Endothelial cell of umbilical vein (primary cell): ENCODE data around the gene ZFAND2B. TPM values are rescaled to one million over a fixed set of nuclear protein-coding genes. Genes with fewer than 3 reads are reported as not detected.

Experiments
- BruUV-seq: library from RNA; stranded (reverse); fragments of 400-500 nt; replicated peaks from 2 replicates; lab custom pipeline; 2021; lab: Mats Ljungman, UMichigan
- CTCF ChIA-PET: fragments of 300-600, 350-600 bp; sonication (Branson Sonifier 250); formaldehyde crosslinking; loops from one replicate; lab custom pipeline; 2021; ENCODE audit warnings: antibody characterized with exemption, inconsistent platforms; lab: Charles Lee
- POLR2A ChIA-PET: fragments of 300-600, 350-600 bp; sonication (Branson Sonifier 250); formaldehyde crosslinking; loops from one replicate; lab custom pipeline; 2021; ENCODE audit warnings: antibody characterized with exemption, inconsistent platforms; lab: Charles Lee
- DNase-seq: peaks from one replicate; pipeline ENCODE4 v3.0.0-alpha.2; 2011; ENCODE audit warnings: low read depth, low spot score
- FAIRE-seq: peaks from 2 replicates; lab custom pipeline; 2011; peaks lifted over from hg19 to GRCh38; lab: Jason Lieb, UNC
- H2AFZ ChIP-seq: 2 replicates; pipeline ENCODE4 v1.6.0; 2012; ENCODE audit warnings: low read depth, low read length, control low read depth, inconsistent platforms
- H3K27ac ChIP-seq: 2 replicates; pipeline ENCODE4 v1.5.1; 2011; ENCODE audit warnings: low read depth, mild to moderate bottlenecking, control low read depth, low read length, moderate library complexity; ENCODE audit not compliant: insufficient read depth
- H3K27me3 ChIP-seq, 2 experiments: 2 replicates each; pipeline versions ENCODE4 v1.6.0 to v1.6.1; 2011; ENCODE audit warnings: low read length in 2 of 2, mixed read lengths in 1 of 2; ENCODE audit not compliant: control insufficient read depth in 2 of 2, insufficient read depth in 2 of 2
- H3K36me3 ChIP-seq, 2 experiments: 2 replicates in 1 of 2; 3 replicates in 1 of 2; pipeline ENCODE4 v1.5.1; 2011; ENCODE audit warnings: low read length in 2 of 2, mild to moderate bottlenecking in 1 of 2, moderate library complexity in 1 of 2; ENCODE audit not compliant: control insufficient read depth in 2 of 2, insufficient read depth in 2 of 2; ENCODE audit errors: extremely low read depth in 1 of 2
- H3K4me1 ChIP-seq: 3 replicates; pipeline ENCODE4 v1.5.1; 2011; ENCODE audit warnings: mild to moderate bottlenecking, low read length; ENCODE audit not compliant: control insufficient read depth, insufficient read depth; ENCODE audit errors: extremely low read depth
- H3K4me2 ChIP-seq: 2 replicates; pipeline ENCODE4 v1.6.1; 2011; ENCODE audit warnings: low read length, control low read depth, mixed read lengths; ENCODE audit not compliant: insufficient read depth
- H3K4me3 ChIP-seq, 3 experiments: fragments of 200-600 bp in 1 of 3; sonication (generic), shearing (Covaris generic) in 1 of 3; replicated peaks in 1 of 3; 2 replicates each; pipeline ENCODE4 v1.5.1; 2011 to 2016; ENCODE audit warnings: control low read depth in 3 of 3, low read length in 3 of 3, mild to moderate bottlenecking in 2 of 3, inconsistent platforms in 1 of 3, low read depth in 1 of 3, moderate library complexity in 1 of 3; ENCODE audit not compliant: insufficient read depth in 1 of 3
- H3K79me2 ChIP-seq: 2 replicates; pipeline ENCODE4 v1.6.0; 2012; ENCODE audit warnings: low read length, inconsistent platforms; ENCODE audit not compliant: control insufficient read depth, insufficient read depth
- H3K9ac ChIP-seq: replicated peaks from 2 replicates; pipeline ENCODE3; 2011; ENCODE audit warnings: low read length, control low read depth; ENCODE audit not compliant: insufficient read depth; ENCODE audit errors: extremely low read depth
- H3K9me1 ChIP-seq: replicated peaks from 3 replicates; pipeline ENCODE4 v1.6.0; 2011; ENCODE audit warnings: mild to moderate bottlenecking, low read length; ENCODE audit not compliant: control insufficient read depth, insufficient read depth; ENCODE audit errors: extremely low read depth
- H3K9me3 ChIP-seq: replicated peaks from 2 replicates; pipeline ENCODE4 v1.5.1; 2012; ENCODE audit warnings: low read length, inconsistent platforms; ENCODE audit not compliant: control insufficient read depth, insufficient read depth
- H4K20me1 ChIP-seq: replicated peaks from 2 replicates; pipeline ENCODE3; 2011; ENCODE audit warnings: mild to moderate bottlenecking, low read length; ENCODE audit not compliant: control insufficient read depth, insufficient read depth; ENCODE audit errors: extremely low read depth
- EZH2 ChIP-seq: IDR thresholded peaks from 2 replicates; pipeline ENCODE4 v1.6.1; 2012; ENCODE audit warnings: borderline replicate concordance, low read depth, mild to moderate bottlenecking, moderate library complexity, low read length, inconsistent platforms; ENCODE audit not compliant: severe bottlenecking
- FOS ChIP-seq: IDR thresholded peaks from 2 replicates; pipeline ENCODE4 v1.6.1; 2011; ENCODE audit warnings: mild to moderate bottlenecking, low read length, moderate library complexity, borderline replicate concordance; ENCODE audit not compliant: insufficient read depth
- GATA2 ChIP-seq: IDR thresholded peaks from 2 replicates; pipeline ENCODE4 v1.7.0; 2011; ENCODE audit warnings: low read depth, mild to moderate bottlenecking, moderate library complexity, mixed read lengths, low read length; ENCODE audit not compliant: insufficient read length, insufficient read depth
- JUN ChIP-seq: IDR thresholded peaks from 2 replicates; pipeline ENCODE4 v1.6.1; 2011; ENCODE audit warnings: borderline replicate concordance, low read depth; ENCODE audit not compliant: insufficient read length, insufficient read depth
- MYC ChIP-seq: IDR thresholded peaks from one replicate; pipeline ENCODE4 v1.6.1; 2011; ENCODE audit warnings: mild to moderate bottlenecking, low read depth, low read length
- POLR2A ChIP-seq: IDR thresholded peaks from 2 replicates; pipeline ENCODE4 v1.6.1; 2012; ENCODE audit warnings: low read depth, mild to moderate bottlenecking, control low read depth, low read length
- POLR2AphosphoS5 ChIP-seq: IDR thresholded peaks from 2 replicates; pipeline ENCODE4 v1.6.1; 2012; ENCODE audit warnings: low read depth, mild to moderate bottlenecking, control low read depth, low read length, moderate library complexity; ENCODE audit not compliant: insufficient read depth
- dilution Hi-C: fragments of 300-500 bp; cut with MboI; formaldehyde crosslinking; loops from one replicate; pipeline ENCODE4 v1.15.0; 2019; ENCODE audit warnings: low sequenced_read_pairs; ENCODE audit not compliant: extremely low pct_ligation_motif_present
- intact Hi-C: fragments of 100-400 bp; cut with micrococcal nuclease; formaldehyde crosslinking; loops from one replicate; pipeline ENCODE4 v1.10.0; 2022
- polyA plus RNA-seq, 4 experiments: library from polyadenylated mRNA; depleted of rRNA in 3 of 4; stranded (reverse) in 3 of 4; unstranded in 1 of 4; fragments of >200 nt; gene quantifications; 2 replicates each; pipeline versions ENCODE4 v1.2.1 to v1.2.3, GENCODE V29; 2011 to 2012; ENCODE audit warnings: missing spikeins in 1 of 4
- total RNA-seq: library from RNA; stranded (reverse); gene quantifications from 2 replicates; pipeline ENCODE4 v1.2.3, GENCODE V29; 2021
- TF ChIP-seq, protein P1 (sequence below): IDR thresholded peaks from 2 replicates; pipeline ENCODE4 v1.6.1; 2011; ENCODE audit not compliant: insufficient read depth, insufficient read length
- TF ChIP-seq, protein P2 (sequence below), 2 donors: IDR thresholded peaks; 1 replicate in 1 of 2; 2 replicates in 1 of 2; pipeline ENCODE4 v1.5.1; 2011; ENCODE audit warnings: low read length in 2 of 2, mild to moderate bottlenecking in 2 of 2, moderate library complexity in 2 of 2, control low read depth in 1 of 2, inconsistent platforms in 1 of 2, low read depth in 1 of 2; ENCODE audit not compliant: insufficient read depth in 1 of 2; ENCODE audit errors: extremely low read depth in 1 of 2

ZFAND2B gene
- total and polyA plus RNA-seq, 2 donors (not counting 3 experiments of a cell fraction or from before 2014, with no cell fraction given), result 23.3 to 52.0 TPM

DNA sequence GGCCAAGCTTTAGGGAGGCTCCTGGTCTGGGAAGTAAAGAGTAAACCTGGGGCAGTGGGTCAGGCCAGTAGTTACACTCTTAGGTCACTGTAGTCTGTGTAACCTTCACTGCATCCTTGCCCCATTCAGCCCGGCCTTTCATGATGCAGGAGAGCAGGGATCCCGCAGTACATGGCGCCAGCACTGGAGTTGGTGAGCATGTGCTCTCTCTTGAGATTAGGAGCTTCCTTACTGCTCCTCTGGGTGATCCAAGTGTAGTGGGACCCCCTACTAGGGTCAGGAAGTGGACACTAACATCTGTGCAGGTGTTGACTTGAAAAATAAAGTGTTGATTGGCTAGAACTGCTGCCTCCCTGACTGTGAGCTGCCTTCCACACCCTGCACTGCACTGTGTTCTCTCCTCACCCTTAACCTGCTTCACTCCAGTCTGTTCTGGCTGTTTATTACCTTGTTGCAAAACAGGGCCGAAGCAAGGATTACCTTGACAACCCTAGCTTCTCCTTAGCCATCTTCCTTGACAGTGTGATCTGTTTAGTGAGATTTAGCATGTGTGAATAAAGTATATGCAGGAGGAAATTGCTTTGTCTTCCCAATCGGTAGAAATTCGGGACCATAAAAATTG lies 23.3 kb upstream of the ZFAND2B start:
- H3K9me3 ChIP-seq, result no peaks in the 10 kb centered on the region
- peaks cover 16% of the 10 kb centered on the region for H3K79me2 ChIP-seq
- H3K4me2 ChIP-seq, result no peak overlapping the region
- no peak overlapping the region for H2AFZ ChIP-seq
- peaks cover 15 to 39% of the 10 kb centered on the region in 2 experiments for H3K36me3 ChIP-seq
- H3K27ac ChIP-seq, result no peak overlapping the region
- peaks cover 10% of the 10 kb centered on the region for H3K4me1 ChIP-seq
- no peak overlapping the region for H3K9ac ChIP-seq
- TF ChIP-seq FOS (no peak), MYC (no peak), JUN (no peak), POLR2A (no peak), GATA2 (no peak), POLR2AphosphoS5 (no peak), EZH2 (no peak)
- TF ChIP-seq, protein P1, sequence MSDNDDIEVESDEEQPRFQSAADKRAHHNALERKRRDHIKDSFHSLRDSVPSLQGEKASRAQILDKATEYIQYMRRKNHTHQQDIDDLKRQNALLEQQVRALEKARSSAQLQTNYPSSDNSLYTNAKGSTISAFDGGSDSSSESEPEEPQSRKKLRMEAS, result no peak
- TF ChIP-seq, protein P2, sequence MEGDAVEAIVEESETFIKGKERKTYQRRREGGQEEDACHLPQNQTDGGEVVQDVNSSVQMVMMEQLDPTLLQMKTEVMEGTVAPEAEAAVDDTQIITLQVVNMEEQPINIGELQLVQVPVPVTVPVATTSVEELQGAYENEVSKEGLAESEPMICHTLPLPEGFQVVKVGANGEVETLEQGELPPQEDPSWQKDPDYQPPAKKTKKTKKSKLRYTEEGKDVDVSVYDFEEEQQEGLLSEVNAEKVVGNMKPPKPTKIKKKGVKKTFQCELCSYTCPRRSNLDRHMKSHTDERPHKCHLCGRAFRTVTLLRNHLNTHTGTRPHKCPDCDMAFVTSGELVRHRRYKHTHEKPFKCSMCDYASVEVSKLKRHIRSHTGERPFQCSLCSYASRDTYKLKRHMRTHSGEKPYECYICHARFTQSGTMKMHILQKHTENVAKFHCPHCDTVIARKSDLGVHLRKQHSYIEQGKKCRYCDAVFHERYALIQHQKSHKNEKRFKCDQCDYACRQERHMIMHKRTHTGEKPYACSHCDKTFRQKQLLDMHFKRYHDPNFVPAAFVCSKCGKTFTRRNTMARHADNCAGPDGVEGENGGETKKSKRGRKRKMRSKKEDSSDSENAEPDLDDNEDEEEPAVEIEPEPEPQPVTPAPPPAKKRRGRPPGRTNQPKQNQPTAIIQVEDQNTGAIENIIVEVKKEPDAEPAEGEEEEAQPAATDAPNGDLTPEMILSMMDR (IDR thresholded peaks at IDR 0.05; ENCODE audit: extremely low read depth in 1 of 2, insufficient read depth in 1 of 2, low read depth in 1 of 2, low read length in 2 of 2), result no peak
- FAIRE-seq (no peak), DNase-seq (no peak)
- ChIA-PET CTCF (interaction anchor here (0.7 kb wide), 2 partner anchors 12 to 203 kb away, joined by 3 read pairs; no protein-coding TSS in a partner anchor), POLR2A (no interaction called here)
- H3K4me3 ChIP-seq, result no peak overlapping the region
- no TSS peak for BruUV-seq
- H3K27me3 ChIP-seq, result no peaks in the 10 kb centered on the region
- intact Hi-C loops (no loop called here), dilution Hi-C loops (no loop called here)
- H3K9me1 ChIP-seq, result no peaks in the 10 kb centered on the region
- no peaks in the 10 kb centered on the region for H4K20me1 ChIP-seq
